ENCODE results near the gene SUMO1. TPM values are rescaled to one million over a fixed set of nuclear protein-coding genes. Genes with fewer than 3 reads are reported as not detected.

The SUMO1 gene
- total and polyA plus RNA-seq, 2 of the 4 experiments (the other 2 are of a cell fraction), result 72.3 to 90.0 TPM

DNA sequence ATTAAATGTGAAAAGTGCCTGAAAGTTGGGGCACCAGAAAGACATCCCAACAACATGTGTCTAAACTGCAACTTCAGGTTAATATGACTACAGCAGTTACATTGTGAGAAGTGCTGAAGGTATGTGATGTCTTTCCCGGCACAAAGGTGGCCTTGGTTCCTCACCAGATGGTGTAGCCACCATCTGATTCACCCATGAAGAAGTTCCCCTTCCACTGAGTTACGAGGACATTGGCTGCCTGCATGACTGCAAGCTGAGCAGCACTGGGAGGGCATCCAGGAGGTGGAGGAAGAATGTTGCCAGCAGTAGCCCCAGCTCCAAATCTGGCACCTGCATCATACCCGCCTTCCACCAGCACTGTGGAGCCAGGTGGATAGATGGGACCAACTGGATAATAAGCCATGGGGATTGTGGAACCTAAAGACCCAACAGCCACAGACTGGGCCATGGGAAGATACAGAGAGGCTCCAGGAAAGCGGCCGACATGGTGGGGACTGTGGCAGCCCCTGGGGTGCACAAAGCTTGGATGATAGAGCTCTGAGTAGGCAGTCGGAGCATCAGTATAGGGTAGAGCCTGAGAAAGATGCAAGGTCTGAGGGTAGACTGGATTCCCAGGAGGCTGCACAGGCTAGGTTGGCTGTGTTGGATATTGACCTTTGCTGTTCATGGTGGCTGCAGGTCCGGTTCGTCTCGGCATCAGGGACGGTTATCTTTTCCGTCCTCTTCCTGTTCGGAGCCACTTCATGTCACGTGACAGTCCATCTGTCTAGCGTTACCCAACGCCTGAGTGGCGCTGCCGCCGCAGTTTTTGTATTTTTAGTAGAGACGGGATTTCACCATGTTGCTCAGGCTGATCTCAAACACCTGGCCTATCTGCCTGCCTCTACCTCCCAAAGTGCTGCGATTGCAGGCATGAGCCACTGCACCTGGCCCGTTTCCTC lies 36.9 kb downstream of the SUMO1 start:
- dilution Hi-C loops (cut with HindIII; ENCODE audit: low sequenced_read_pairs, unreplicated experiment) (no loop called here), intact Hi-C loops (cut with micrococcal nuclease) (no loop called here), in situ Hi-C loops (cut with MboI; ENCODE audit: low sequenced_read_pairs) (no loop called here)
- TF ChIP-seq RFX5 (IDR thresholded peaks at IDR 0.05; ENCODE audit: low read depth, low read length) (no peak), CEBPB (IDR thresholded peaks at IDR 0.05; ENCODE audit: low read depth, low read length) (no peak), BHLHE40 (IDR thresholded peaks at IDR 0.05; ENCODE audit: low read depth, low read length) (no peak), MAFK (IDR thresholded peaks at IDR 0.05; ENCODE audit: low read depth, low read length) (no peak), CTCF (conservative IDR thresholded peaks at IDR 0.05; ENCODE audit: low read depth, low read length) (no peak), RAD21 (IDR thresholded peaks at IDR 0.05; ENCODE audit: low read length) (no peak), RCOR1 (IDR thresholded peaks at IDR 0.05; ENCODE audit: insufficient replicate concordance, low read length) (no peak), CHD1 (IDR thresholded peaks at IDR 0.05; ENCODE audit: low read depth, low read length) (no peak)
- TF ChIP-seq, protein P1, sequence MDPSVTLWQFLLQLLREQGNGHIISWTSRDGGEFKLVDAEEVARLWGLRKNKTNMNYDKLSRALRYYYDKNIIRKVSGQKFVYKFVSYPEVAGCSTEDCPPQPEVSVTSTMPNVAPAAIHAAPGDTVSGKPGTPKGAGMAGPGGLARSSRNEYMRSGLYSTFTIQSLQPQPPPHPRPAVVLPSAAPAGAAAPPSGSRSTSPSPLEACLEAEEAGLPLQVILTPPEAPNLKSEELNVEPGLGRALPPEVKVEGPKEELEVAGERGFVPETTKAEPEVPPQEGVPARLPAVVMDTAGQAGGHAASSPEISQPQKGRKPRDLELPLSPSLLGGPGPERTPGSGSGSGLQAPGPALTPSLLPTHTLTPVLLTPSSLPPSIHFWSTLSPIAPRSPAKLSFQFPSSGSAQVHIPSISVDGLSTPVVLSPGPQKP (IDR thresholded peaks at IDR 0.05; ENCODE audit: borderline replicate concordance, low read depth, low read length), result no peak
- Histone ChIP-seq H3K4me3 (ENCODE audit: insufficient read depth, low read depth, low read length) (no peak overlapping the region), H2AFZ (replicated peaks; ENCODE audit: low read length, poor library complexity) (peak overlapping the region; percentile 24), H3K27ac (ENCODE audit: insufficient read depth, low read length) (no peak overlapping the region), H3K4me2 (ENCODE audit: low read depth, low read length) (no peak overlapping the region), H3K9me1 (ENCODE audit: insufficient read depth, low read length) (no peaks in the 10 kb centered on the region), H3K36me3 (ENCODE audit: control insufficient read depth, insufficient read depth, low read length) (peaks cover 12% of the 10 kb centered on the region), H4K91ac (ENCODE audit: insufficient read depth, low read depth, low read length) (no peak overlapping the region), H3K23ac (ENCODE audit: low read depth, low read length) (no peak overlapping the region), H3K4ac (ENCODE audit: low read depth, low read length) (no peak overlapping the region), H2BK20ac (ENCODE audit: low read depth, low read length) (no peak overlapping the region), H2AK5ac (ENCODE audit: low read depth, low read length) (no peak overlapping the region), H4K5ac (ENCODE audit: low read depth, low read length) (no peak overlapping the region), H4K8ac (ENCODE audit: low read depth in 2 of 2, low read length in 2 of 2) (no peak overlapping the region), H3K79me1 (ENCODE audit: low read depth in 1 of 2, low read length in 2 of 2) (peaks cover 0 to 2% of the 10 kb centered on the region in 2 experiments; a peak in 2 of 4 replicates), H3K14ac (replicated peaks; ENCODE audit: low read depth, low read length) (no peak overlapping the region), H4K20me1 (ENCODE audit: insufficient read depth, low read length) (no peaks in the 10 kb centered on the region), H3K18ac (ENCODE audit: low read depth, low read length) (no peak overlapping the region), H3K27me3 (ENCODE audit: control insufficient read depth, insufficient read depth, low read length) (no peaks in the 10 kb centered on the region), H3K9ac (ENCODE audit: low read depth, low read length) (no peak overlapping the region), H2AK9ac (replicated peaks; ENCODE audit: low read depth, low read length, poor library complexity) (no peak overlapping the region), H2BK5ac (ENCODE audit: low read depth, low read length, poor library complexity, severe bottlenecking) (no peak overlapping the region), H2BK15ac (ENCODE audit: low read depth, low read length) (no peak overlapping the region), H2BK120ac (ENCODE audit: low read depth, low read length) (no peak overlapping the region), H3K56ac (ENCODE audit: extremely low read depth, insufficient read depth, low read length) (no peak overlapping the region), H3K4me1 (ENCODE audit: control insufficient read depth, insufficient read depth, low read length) (no peaks in the 10 kb centered on the region), H3K9me3 (ENCODE audit: control insufficient read depth, insufficient read depth, low read length) (no peaks in the 10 kb centered on the region)
- ChIA-PET POLR2A (ENCODE audit: unreplicated experiment) (no interaction called here), CTCF (no interaction called here)
- 96% methylated on average over 8 of the region's 21 CpGs; no CpG with 5 or more reads in 1 of the 2 experiments for WGBS, 2 experiments (ENCODE audit: extremely low coverage in 2 of 2, insufficient read length in 1 of 2)
- no TSS peak for BruUV-seq (replicated peaks)
- DNase-seq, result no peak
- ATAC-seq (ENCODE audit: low read depth), result no peak

Data from IMR-90 (cell line).